NOMO-1 treated with DMSO at 0.1 percent for 48 hours (cell line): Measurements from ENCODE around the gene EPGN.

Experiments used
- DNase-seq: peaks from one replicate; lab custom pipeline; 2025; ENCODE audit not compliant: unreplicated experiment; lab: John Stamatoyannopoulos, UW

The EPGN gene

GRCh38 chr4:74308215-74308614 lies at the start of gene EPGN:
Gene EPGN, plus strand, starts transcription at chr4:74308470. Its CDS starts 64 bp downstream, at chr4:74308534.
- no peak for DNase-seq

GRCh38 chr4:74258963-74259362 lies 49.3 kb upstream of the EPGN start:
- no peak for DNase-seq

- no peak for DNase-seq
Measured at GRCh38 chr4:74260036-74260435, 48.2 kb upstream of the EPGN start.

GRCh38 chr4:74262522-74262921 lies 45.7 kb upstream of the EPGN start:
- no peak for DNase-seq

GRCh38 chr4:74263551-74263950 lies 44.7 kb upstream of the EPGN start:
- DNase-seq, result no peak

- DNase-seq, result no peak
Measured at GRCh38 chr4:74266081-74266480, 42.2 kb upstream of the EPGN start.

GRCh38 chr4:74267998-74268606 lies 40.2 kb upstream of the EPGN start:
- DNase-seq, result peak; percentile 4

GRCh38 chr4:74268643-74269042 lies 39.6 kb upstream of the EPGN start:
- DNase-seq, result no peak

GRCh38 chr4:74278490-74278889 lies 29.8 kb upstream of the EPGN start:
- DNase-seq, result no peak

- no peak for DNase-seq
Measured at GRCh38 chr4:74279716-74280115, 28.6 kb upstream of the EPGN start.

- DNase-seq, result no peak
Measured at GRCh38 chr4:74282926-74283325, 25.3 kb upstream of the EPGN start.

GRCh38 chr4:74283614-74284013 lies 24.7 kb upstream of the EPGN start:
- DNase-seq, result no peak

GRCh38 chr4:74284053-74284452 lies 24.2 kb upstream of the EPGN start:
- DNase-seq, result no peak

GRCh38 chr4:74287164-74287563 lies 21.1 kb upstream of the EPGN start:
- DNase-seq, result no peak

GRCh38 chr4:74287791-74288190 lies 20.5 kb upstream of the EPGN start:
- DNase-seq, result no peak

GRCh38 chr4:74291471-74291870 lies 16.8 kb upstream of the EPGN start:
- no peak for DNase-seq

GRCh38 chr4:74292111-74292870 lies 16.0 kb upstream of the EPGN start:
- no peak for DNase-seq

- DNase-seq, result no peak
Measured at GRCh38 chr4:74293558-74293957, 14.7 kb upstream of the EPGN start.

- no peak for DNase-seq
Measured at GRCh38 chr4:74294681-74295080, 13.6 kb upstream of the EPGN start.

- DNase-seq, result no peak
Measured at GRCh38 chr4:74297539-74297938, 10.7 kb upstream of the EPGN start.

- no peak for DNase-seq
Measured at GRCh38 chr4:74304095-74304625, 4.1 kb upstream of the EPGN start.

- DNase-seq, result no peak
Measured at GRCh38 chr4:74305000-74305399, 3.3 kb upstream of the EPGN start.

GRCh38 chr4:74307170-74307569 lies 1.1 kb upstream of the EPGN start:
- no peak for DNase-seq
